Astrocyte (in vitro differentiated cells and primary cell): ENCODE measurements around the gene TSGA10. TPM values are rescaled to one million over a fixed set of nuclear protein-coding genes. Genes with fewer than 3 reads are reported as not detected.

Experiments
- DNase-seq: peaks from one replicate; pipeline ENCODE4 v3.0.0-alpha.2; 2010; ENCODE audit warnings: low read depth
- FAIRE-seq: peaks from 2 replicates; lab custom pipeline; 2011; peaks lifted over from hg19 to GRCh38; lab: Jason Lieb, UNC
- H2AFZ ChIP-seq: 2 replicates; pipeline ENCODE4 v1.6.0; 2012; ENCODE audit warnings: low read depth, low read length, inconsistent platforms
- H3K27ac ChIP-seq: 2 replicates; pipeline ENCODE4 v1.5.1; 2011; ENCODE audit warnings: low read depth, low read length, inconsistent platforms
- H3K27me3 ChIP-seq: 2 replicates; pipeline ENCODE4 v1.6.0; 2011; ENCODE audit warnings: low read length, inconsistent platforms; ENCODE audit not compliant: insufficient read depth
- H3K36me3 ChIP-seq: 2 replicates; pipeline ENCODE4 v1.5.1; 2011; ENCODE audit warnings: low read length, inconsistent platforms; ENCODE audit not compliant: insufficient read depth
- H3K4me1 ChIP-seq: 2 replicates; pipeline ENCODE4 v1.5.1; 2011; ENCODE audit warnings: low read length, inconsistent platforms; ENCODE audit not compliant: insufficient read depth
- H3K4me2 ChIP-seq: 2 replicates; pipeline ENCODE4 v1.6.0; 2012; ENCODE audit warnings: low read length, inconsistent platforms
- H3K4me3 ChIP-seq: 2 replicates; pipeline ENCODE4 v1.5.1; 2011; ENCODE audit warnings: low read depth, mild to moderate bottlenecking, low read length, inconsistent platforms; ENCODE audit not compliant: insufficient read depth
- H3K79me2 ChIP-seq: 2 replicates; pipeline ENCODE4 v1.6.0; 2012; ENCODE audit warnings: mild to moderate bottlenecking, low read length, inconsistent platforms; ENCODE audit not compliant: insufficient read depth
- H3K9ac ChIP-seq: 2 replicates; pipeline ENCODE4 v1.6.0; 2012; ENCODE audit warnings: mild to moderate bottlenecking, low read length, inconsistent platforms
- H3K9me3 ChIP-seq: 2 replicates; pipeline ENCODE4 v1.5.1; 2012; ENCODE audit warnings: low read depth, mild to moderate bottlenecking, low read length, inconsistent platforms; ENCODE audit not compliant: insufficient read depth
- H4K20me1 ChIP-seq: 2 replicates; pipeline ENCODE4 v1.6.0; 2012; ENCODE audit warnings: low read length, inconsistent platforms; ENCODE audit not compliant: insufficient read depth
- H3K27ac Mint-ChIP-seq: one replicate; pipeline ENCODE4 v1.8.0; 2021; ENCODE audit warnings: mild to moderate bottlenecking, mixed read lengths; ENCODE audit not compliant: unreplicated experiment
- H3K27me3 Mint-ChIP-seq: one replicate; pipeline ENCODE4 v1.8.0; 2021; ENCODE audit warnings: low read depth, mixed read lengths; ENCODE audit not compliant: unreplicated experiment
- H3K36me3 Mint-ChIP-seq: one replicate; pipeline ENCODE4 v1.8.0; 2021; ENCODE audit warnings: low read depth, mixed read lengths; ENCODE audit not compliant: unreplicated experiment
- H3K4me1 Mint-ChIP-seq: one replicate; pipeline ENCODE4 v1.8.0; 2021; ENCODE audit warnings: low read depth, mixed read lengths; ENCODE audit not compliant: unreplicated experiment
- H3K4me3 Mint-ChIP-seq: one replicate; pipeline ENCODE4 v1.8.0; 2021; ENCODE audit warnings: mild to moderate bottlenecking, moderate library complexity, mixed read lengths; ENCODE audit not compliant: unreplicated experiment
- H3K9me3 Mint-ChIP-seq: one replicate; pipeline ENCODE4 v1.8.0; 2021; ENCODE audit warnings: mild to moderate bottlenecking, mixed read lengths; ENCODE audit not compliant: unreplicated experiment
- EZH2 ChIP-seq: IDR thresholded peaks from 2 replicates; pipeline ENCODE4 v1.6.1; 2012; ENCODE audit warnings: mild to moderate bottlenecking, low read length, inconsistent platforms; ENCODE audit not compliant: insufficient read depth
- total RNA-seq: library from RNA; stranded (reverse); gene quantifications from 2 replicates; pipeline ENCODE4 v1.2.1, GENCODE V29; 2021
- TF ChIP-seq, protein P1 (sequence below): IDR thresholded peaks from 2 replicates; pipeline ENCODE4 v1.5.1; 2011; ENCODE audit warnings: low read depth, mild to moderate bottlenecking, inconsistent platforms, low read length, moderate library complexity; ENCODE audit not compliant: insufficient read depth

The TSGA10 gene
- total RNA-seq, 1 donor from 2014 or later, result 3.9 TPM

GRCh38 chr2:99079226-99079625 lies 75.5 kb downstream of the TSGA10 start:
- no peak overlapping the region for H3K4me3 ChIP-seq
- H3K4me2 ChIP-seq, result no peak overlapping the region
- no peaks in the 10 kb centered on the region for H3K36me3 ChIP-seq
- no peak overlapping the region for H3K9ac ChIP-seq
- FAIRE-seq (no peak), DNase-seq (peak; percentile 14)
- no peak overlapping the region for H3K27ac ChIP-seq
- H3K27me3 Mint-ChIP-seq, result peaks cover 3% of the 10 kb centered on the region
- H3K4me1 ChIP-seq, result no peaks in the 10 kb centered on the region
- no peak overlapping the region for H3K4me3 Mint-ChIP-seq
- TF ChIP-seq, protein P1, sequence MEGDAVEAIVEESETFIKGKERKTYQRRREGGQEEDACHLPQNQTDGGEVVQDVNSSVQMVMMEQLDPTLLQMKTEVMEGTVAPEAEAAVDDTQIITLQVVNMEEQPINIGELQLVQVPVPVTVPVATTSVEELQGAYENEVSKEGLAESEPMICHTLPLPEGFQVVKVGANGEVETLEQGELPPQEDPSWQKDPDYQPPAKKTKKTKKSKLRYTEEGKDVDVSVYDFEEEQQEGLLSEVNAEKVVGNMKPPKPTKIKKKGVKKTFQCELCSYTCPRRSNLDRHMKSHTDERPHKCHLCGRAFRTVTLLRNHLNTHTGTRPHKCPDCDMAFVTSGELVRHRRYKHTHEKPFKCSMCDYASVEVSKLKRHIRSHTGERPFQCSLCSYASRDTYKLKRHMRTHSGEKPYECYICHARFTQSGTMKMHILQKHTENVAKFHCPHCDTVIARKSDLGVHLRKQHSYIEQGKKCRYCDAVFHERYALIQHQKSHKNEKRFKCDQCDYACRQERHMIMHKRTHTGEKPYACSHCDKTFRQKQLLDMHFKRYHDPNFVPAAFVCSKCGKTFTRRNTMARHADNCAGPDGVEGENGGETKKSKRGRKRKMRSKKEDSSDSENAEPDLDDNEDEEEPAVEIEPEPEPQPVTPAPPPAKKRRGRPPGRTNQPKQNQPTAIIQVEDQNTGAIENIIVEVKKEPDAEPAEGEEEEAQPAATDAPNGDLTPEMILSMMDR, result no peak
- TF ChIP-seq EZH2, result no peak
- H3K27me3 ChIP-seq, result peaks cover 8% of the 10 kb centered on the region
- no peaks in the 10 kb centered on the region for H3K9me3 ChIP-seq
- no peaks in the 10 kb centered on the region for H4K20me1 ChIP-seq
- peaks cover 17% of the 10 kb centered on the region for H3K4me1 Mint-ChIP-seq
- peak overlapping the region; percentile 88 for H3K27ac Mint-ChIP-seq
- no peaks in the 10 kb centered on the region for H3K9me3 Mint-ChIP-seq
- no peaks in the 10 kb centered on the region for H3K79me2 ChIP-seq
- H3K36me3 Mint-ChIP-seq, result no peaks in the 10 kb centered on the region
- H2AFZ ChIP-seq, result no peak overlapping the region

- H3K9ac ChIP-seq, result no peak overlapping the region
- H3K79me2 ChIP-seq, result no peaks in the 10 kb centered on the region
- no peaks in the 10 kb centered on the region for H3K27me3 ChIP-seq
- H2AFZ ChIP-seq, result no peak overlapping the region
- no peak overlapping the region for H3K4me3 ChIP-seq
- Mint-ChIP-seq H3K36me3 (no peaks in the 10 kb centered on the region), H3K9me3 (no peaks in the 10 kb centered on the region), H3K4me1 (peaks cover 5% of the 10 kb centered on the region), H3K27ac (no peak overlapping the region), H3K27me3 (no peaks in the 10 kb centered on the region), H3K4me3 (no peak overlapping the region)
- H3K36me3 ChIP-seq, result no peaks in the 10 kb centered on the region
- no peak overlapping the region for H3K27ac ChIP-seq
- no peaks in the 10 kb centered on the region for H4K20me1 ChIP-seq
- no peaks in the 10 kb centered on the region for H3K9me3 ChIP-seq
- FAIRE-seq, result no peak
- H3K4me2 ChIP-seq, result no peak overlapping the region
- no peak for DNase-seq
- TF ChIP-seq, protein P1, result no peak
- no peak for TF ChIP-seq EZH2
- no peaks in the 10 kb centered on the region for H3K4me1 ChIP-seq
Measured at GRCh38 chr2:99072551-99072950, 82.2 kb downstream of the TSGA10 start.

- Histone ChIP-seq H4K20me1 (no peaks in the 10 kb centered on the region), H3K27me3 (no peaks in the 10 kb centered on the region), H3K9me3 (no peaks in the 10 kb centered on the region), H3K79me2 (no peaks in the 10 kb centered on the region), H3K27ac (no peak overlapping the region), H3K4me2 (no peak overlapping the region), H3K4me1 (no peaks in the 10 kb centered on the region), H3K9ac (no peak overlapping the region), H3K36me3 (no peaks in the 10 kb centered on the region), H2AFZ (no peak overlapping the region), H3K4me3 (no peak overlapping the region)
- no peaks in the 10 kb centered on the region for H3K4me1 Mint-ChIP-seq
- no peak overlapping the region for H3K4me3 Mint-ChIP-seq
- H3K36me3 Mint-ChIP-seq, result no peaks in the 10 kb centered on the region
- H3K27me3 Mint-ChIP-seq, result no peaks in the 10 kb centered on the region
- no peaks in the 10 kb centered on the region for H3K9me3 Mint-ChIP-seq
- no peak overlapping the region for H3K27ac Mint-ChIP-seq
- TF ChIP-seq EZH2, result no peak
- TF ChIP-seq, protein P1, result no peak
- DNase-seq, result no peak
- FAIRE-seq, result no peak
Measured at GRCh38 chr2:99067871-99068625, 86.7 kb downstream of the TSGA10 start.
